WTC11 (cell line): ENCODE results near the gene MEP1A. TPM values are rescaled to one million over a fixed set of nuclear protein-coding genes. Genes with fewer than 3 reads are reported as not detected.

Source experiments
- ATAC-seq: fragments of 200-7000 bp; cut with Tn5 transposase; 2 replicates; pipeline ENCODE4 v1.10.0; 2021; ENCODE audit warnings: mild to moderate bottlenecking, moderate library complexity
- CTCF ChIA-PET: fragments of 300-600 bp; sonication (Branson Sonifier 250); formaldehyde crosslinking; loops from one replicate; lab custom pipeline; 2021; ENCODE audit warnings: antibody characterized with exemption; lab: Charles Lee
- POLR2A ChIA-PET: fragments of 350-600 bp; sonication (Branson Sonifier 250); formaldehyde crosslinking; loops from one replicate; lab custom pipeline; 2021; ENCODE audit warnings: antibody characterized with exemption; lab: Charles Lee
- DNase-seq: peaks from one replicate; pipeline ENCODE4 v3.0.0; 2021; ENCODE audit warnings: low spot score
- H3K27ac Mint-ChIP-seq: 2 replicates; pipeline ENCODE4 v1.8.0; 2021; ENCODE audit warnings: mixed read lengths
- H3K27me3 Mint-ChIP-seq: 2 replicates; pipeline ENCODE4 v1.8.0; 2021; ENCODE audit warnings: low read depth, mild to moderate bottlenecking, moderate library complexity, mixed read lengths
- H3K36me3 Mint-ChIP-seq: 2 replicates; pipeline ENCODE4 v1.8.0; 2021; ENCODE audit warnings: mixed read lengths
- H3K4me1 Mint-ChIP-seq: 2 replicates; pipeline ENCODE4 v1.8.0; 2022; ENCODE audit warnings: mixed read lengths
- H3K4me3 Mint-ChIP-seq: 2 replicates; pipeline ENCODE4 v1.8.0; 2021; ENCODE audit warnings: mild to moderate bottlenecking, moderate library complexity, mixed read lengths
- H3K9me3 Mint-ChIP-seq: 2 replicates; pipeline ENCODE4 v1.8.0; 2021; ENCODE audit warnings: mixed read lengths
- ATF1 ChIP-seq: sonication (generic); formaldehyde crosslinking; IDR thresholded peaks from 2 replicates; pipeline ENCODE4 v1.8.1; 2023; ENCODE audit warnings: mild to moderate bottlenecking, moderate library complexity, missing genetic modification reagents
- FOXP1 ChIP-seq: sonication (generic); formaldehyde crosslinking; IDR thresholded peaks from 2 replicates; pipeline ENCODE4 v1.8.0; 2022; ENCODE audit warnings: missing genetic modification reagents, mild to moderate bottlenecking, moderate library complexity, borderline replicate concordance
- GTF2I ChIP-seq: fragments of 250-450 bp; sonication (Bioruptor Pico); conservative IDR thresholded peaks from 2 replicates; pipeline ENCODE4 v1.4.0; 2021; ENCODE audit warnings: mild to moderate bottlenecking
- IRF2 ChIP-seq: sonication (generic); formaldehyde crosslinking; IDR thresholded peaks from 2 replicates; pipeline ENCODE4 v1.8.0; 2022; ENCODE audit warnings: low read depth, missing genetic modification reagents, borderline replicate concordance
- JAZF1 ChIP-seq: fragments of 250-450 bp; sonication (Bioruptor Pico); IDR thresholded peaks from 2 replicates; pipeline ENCODE4 v1.9.0; 2021; ENCODE audit warnings: moderate library complexity, mild to moderate bottlenecking, inconsistent platforms
- MXD4 ChIP-seq: fragments of 250-450 bp; sonication (Bioruptor Pico); IDR thresholded peaks from 2 replicates; pipeline ENCODE4 v1.8.0; 2021; ENCODE audit warnings: mild to moderate bottlenecking, moderate library complexity, borderline replicate concordance
- PRRX2 ChIP-seq: fragments of 250-450 bp; sonication (Bioruptor Pico); IDR thresholded peaks from 2 replicates; pipeline ENCODE4 v1.8.0; 2021; ENCODE audit warnings: mild to moderate bottlenecking
- RELA ChIP-seq: sonication (generic); formaldehyde crosslinking; IDR thresholded peaks from 2 replicates; pipeline ENCODE4 v1.8.1; 2022; ENCODE audit warnings: missing genetic modification reagents, mild to moderate bottlenecking, borderline replicate concordance
- RORB ChIP-seq: fragments of 250-450 bp; sonication (Bioruptor Pico); IDR thresholded peaks from 2 replicates; pipeline ENCODE4 v1.9.0; 2021; ENCODE audit warnings: mild to moderate bottlenecking
- ZNF121 ChIP-seq: sonication (generic); formaldehyde crosslinking; IDR thresholded peaks from 2 replicates; pipeline ENCODE4 v1.8.0; 2023; ENCODE audit warnings: missing genetic modification reagents
- ZNF423 ChIP-seq: fragments of 250-450 bp; sonication (Bioruptor Pico); IDR thresholded peaks from 2 replicates; pipeline ENCODE4 v2.1.2; 2022; ENCODE audit warnings: mild to moderate bottlenecking, moderate library complexity
- total RNA-seq: library from RNA; stranded (reverse); gene quantifications from 3 replicates; pipeline ENCODE4 v1.2.3, GENCODE V29; 2021
- TF ChIP-seq, protein P1 (sequence below): sonication (generic); formaldehyde crosslinking; IDR thresholded peaks from 2 replicates; pipeline ENCODE4 v1.8.1; 2022; ENCODE audit warnings: low read depth, missing genetic modification reagents, borderline replicate concordance
- TF ChIP-seq, protein P2 (sequence below): sonication (generic); formaldehyde crosslinking; IDR thresholded peaks from 2 replicates; pipeline ENCODE4 v1.8.0; 2022; ENCODE audit warnings: mild to moderate bottlenecking, missing genetic modification reagents
- TF ChIP-seq, protein P3 (sequence below): sonication (generic); formaldehyde crosslinking; IDR thresholded peaks from 2 replicates; pipeline ENCODE4 v1.8.1; 2022; ENCODE audit warnings: mild to moderate bottlenecking, missing genetic modification reagents, moderate library complexity, borderline replicate concordance
- TF ChIP-seq, protein P4 (sequence below): sonication (generic); formaldehyde crosslinking; IDR thresholded peaks from 2 replicates; pipeline ENCODE4 v1.8.0; 2022; ENCODE audit warnings: mild to moderate bottlenecking, missing genetic modification reagents
- TF ChIP-seq, protein P5 (sequence below): sonication (generic); formaldehyde crosslinking; IDR thresholded peaks from 2 replicates; pipeline ENCODE4 v1.8.0; 2023; ENCODE audit warnings: mild to moderate bottlenecking, missing genetic modification reagents
- TF ChIP-seq, protein P6 (sequence below): sonication (generic); formaldehyde crosslinking; IDR thresholded peaks from 2 replicates; pipeline ENCODE4 v1.8.1; 2022; ENCODE audit warnings: mild to moderate bottlenecking, moderate library complexity, missing genetic modification reagents
- TF ChIP-seq, protein P7 (sequence below): sonication (generic); formaldehyde crosslinking; IDR thresholded peaks from 2 replicates; pipeline ENCODE4 v1.8.1; 2023; ENCODE audit warnings: mild to moderate bottlenecking, moderate library complexity, missing genetic modification reagents

Gene MEP1A
- total RNA-seq, 1 experiment from 2014 or later = 0.09 TPM

DNA sequence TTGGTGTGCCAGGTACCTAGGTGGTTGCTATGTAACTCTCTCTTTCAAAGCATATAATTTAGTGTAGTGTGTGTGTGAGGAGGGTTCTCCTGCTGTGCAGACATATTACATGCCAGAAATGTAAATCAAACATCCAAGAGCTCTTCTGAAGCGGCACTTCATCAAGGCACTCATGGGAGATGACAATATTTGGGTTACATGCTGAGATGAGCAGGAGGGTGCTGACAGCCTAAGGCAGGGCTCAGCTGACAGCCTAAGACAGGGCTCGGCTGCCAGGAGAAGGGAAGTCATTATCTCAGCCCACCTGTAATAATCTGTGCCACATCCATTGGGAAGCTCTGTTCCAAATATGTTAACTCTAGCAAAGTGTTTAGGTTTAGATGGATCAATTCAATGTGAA, 89.5 kb downstream of the MEP1A start:
- no peak for TF ChIP-seq IRF2
- TF ChIP-seq, protein P1, sequence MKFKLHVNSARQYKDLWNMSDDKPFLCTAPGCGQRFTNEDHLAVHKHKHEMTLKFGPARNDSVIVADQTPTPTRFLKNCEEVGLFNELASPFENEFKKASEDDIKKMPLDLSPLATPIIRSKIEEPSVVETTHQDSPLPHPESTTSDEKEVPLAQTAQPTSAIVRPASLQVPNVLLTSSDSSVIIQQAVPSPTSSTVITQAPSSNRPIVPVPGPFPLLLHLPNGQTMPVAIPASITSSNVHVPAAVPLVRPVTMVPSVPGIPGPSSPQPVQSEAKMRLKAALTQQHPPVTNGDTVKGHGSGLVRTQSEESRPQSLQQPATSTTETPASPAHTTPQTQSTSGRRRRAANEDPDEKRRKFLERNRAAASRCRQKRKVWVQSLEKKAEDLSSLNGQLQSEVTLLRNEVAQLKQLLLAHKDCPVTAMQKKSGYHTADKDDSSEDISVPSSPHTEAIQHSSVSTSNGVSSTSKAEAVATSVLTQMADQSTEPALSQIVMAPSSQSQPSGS (CRISPR knock-in tag) = no peak
- TF ChIP-seq, protein P2, sequence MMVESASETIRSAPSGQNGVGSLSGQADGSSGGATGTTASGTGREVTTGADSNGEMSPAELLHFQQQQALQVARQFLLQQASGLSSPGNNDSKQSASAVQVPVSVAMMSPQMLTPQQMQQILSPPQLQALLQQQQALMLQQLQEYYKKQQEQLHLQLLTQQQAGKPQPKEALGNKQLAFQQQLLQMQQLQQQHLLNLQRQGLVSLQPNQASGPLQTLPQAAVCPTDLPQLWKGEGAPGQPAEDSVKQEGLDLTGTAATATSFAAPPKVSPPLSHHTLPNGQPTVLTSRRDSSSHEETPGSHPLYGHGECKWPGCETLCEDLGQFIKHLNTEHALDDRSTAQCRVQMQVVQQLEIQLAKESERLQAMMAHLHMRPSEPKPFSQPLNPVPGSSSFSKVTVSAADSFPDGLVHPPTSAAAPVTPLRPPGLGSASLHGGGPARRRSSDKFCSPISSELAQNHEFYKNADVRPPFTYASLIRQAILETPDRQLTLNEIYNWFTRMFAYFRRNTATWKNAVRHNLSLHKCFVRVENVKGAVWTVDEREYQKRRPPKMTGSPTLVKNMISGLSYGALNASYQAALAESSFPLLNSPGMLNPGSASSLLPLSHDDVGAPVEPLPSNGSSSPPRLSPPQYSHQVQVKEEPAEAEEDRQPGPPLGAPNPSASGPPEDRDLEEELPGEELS (CRISPR knock-in tag) = no peak
- TF ChIP-seq JAZF1 (CRISPR knock-in tag) = no peak
- TF ChIP-seq, protein P3, sequence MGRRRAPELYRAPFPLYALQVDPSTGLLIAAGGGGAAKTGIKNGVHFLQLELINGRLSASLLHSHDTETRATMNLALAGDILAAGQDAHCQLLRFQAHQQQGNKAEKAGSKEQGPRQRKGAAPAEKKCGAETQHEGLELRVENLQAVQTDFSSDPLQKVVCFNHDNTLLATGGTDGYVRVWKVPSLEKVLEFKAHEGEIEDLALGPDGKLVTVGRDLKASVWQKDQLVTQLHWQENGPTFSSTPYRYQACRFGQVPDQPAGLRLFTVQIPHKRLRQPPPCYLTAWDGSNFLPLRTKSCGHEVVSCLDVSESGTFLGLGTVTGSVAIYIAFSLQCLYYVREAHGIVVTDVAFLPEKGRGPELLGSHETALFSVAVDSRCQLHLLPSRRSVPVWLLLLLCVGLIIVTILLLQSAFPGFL (CRISPR knock-in tag) = no peak
- no peak for TF ChIP-seq ATF1
- TF ChIP-seq RORB (CRISPR knock-in tag) = no peak
- TF ChIP-seq FOXP1 (CRISPR knock-in tag) = no peak
- TF ChIP-seq, protein P4, sequence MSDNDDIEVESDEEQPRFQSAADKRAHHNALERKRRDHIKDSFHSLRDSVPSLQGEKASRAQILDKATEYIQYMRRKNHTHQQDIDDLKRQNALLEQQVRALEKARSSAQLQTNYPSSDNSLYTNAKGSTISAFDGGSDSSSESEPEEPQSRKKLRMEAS (CRISPR knock-in tag) = no peak
- TF ChIP-seq, protein P5, sequence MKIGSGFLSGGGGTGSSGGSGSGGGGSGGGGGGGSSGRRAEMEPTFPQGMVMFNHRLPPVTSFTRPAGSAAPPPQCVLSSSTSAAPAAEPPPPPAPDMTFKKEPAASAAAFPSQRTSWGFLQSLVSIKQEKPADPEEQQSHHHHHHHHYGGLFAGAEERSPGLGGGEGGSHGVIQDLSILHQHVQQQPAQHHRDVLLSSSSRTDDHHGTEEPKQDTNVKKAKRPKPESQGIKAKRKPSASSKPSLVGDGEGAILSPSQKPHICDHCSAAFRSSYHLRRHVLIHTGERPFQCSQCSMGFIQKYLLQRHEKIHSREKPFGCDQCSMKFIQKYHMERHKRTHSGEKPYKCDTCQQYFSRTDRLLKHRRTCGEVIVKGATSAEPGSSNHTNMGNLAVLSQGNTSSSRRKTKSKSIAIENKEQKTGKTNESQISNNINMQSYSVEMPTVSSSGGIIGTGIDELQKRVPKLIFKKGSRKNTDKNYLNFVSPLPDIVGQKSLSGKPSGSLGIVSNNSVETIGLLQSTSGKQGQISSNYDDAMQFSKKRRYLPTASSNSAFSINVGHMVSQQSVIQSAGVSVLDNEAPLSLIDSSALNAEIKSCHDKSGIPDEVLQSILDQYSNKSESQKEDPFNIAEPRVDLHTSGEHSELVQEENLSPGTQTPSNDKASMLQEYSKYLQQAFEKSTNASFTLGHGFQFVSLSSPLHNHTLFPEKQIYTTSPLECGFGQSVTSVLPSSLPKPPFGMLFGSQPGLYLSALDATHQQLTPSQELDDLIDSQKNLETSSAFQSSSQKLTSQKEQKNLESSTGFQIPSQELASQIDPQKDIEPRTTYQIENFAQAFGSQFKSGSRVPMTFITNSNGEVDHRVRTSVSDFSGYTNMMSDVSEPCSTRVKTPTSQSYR (CRISPR knock-in tag) = no peak
- no peak for TF ChIP-seq ZNF121 (CRISPR knock-in tag)
- no peak for TF ChIP-seq RELA (CRISPR knock-in tag)
- TF ChIP-seq, protein P6, sequence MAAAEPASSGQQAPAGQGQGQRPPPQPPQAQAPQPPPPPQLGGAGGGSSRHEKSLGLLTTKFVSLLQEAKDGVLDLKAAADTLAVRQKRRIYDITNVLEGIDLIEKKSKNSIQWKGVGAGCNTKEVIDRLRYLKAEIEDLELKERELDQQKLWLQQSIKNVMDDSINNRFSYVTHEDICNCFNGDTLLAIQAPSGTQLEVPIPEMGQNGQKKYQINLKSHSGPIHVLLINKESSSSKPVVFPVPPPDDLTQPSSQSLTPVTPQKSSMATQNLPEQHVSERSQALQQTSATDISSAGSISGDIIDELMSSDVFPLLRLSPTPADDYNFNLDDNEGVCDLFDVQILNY (CRISPR knock-in tag) = no peak
- TF ChIP-seq ZNF423 (CRISPR knock-in tag) = no peak
- TF ChIP-seq, protein P7, sequence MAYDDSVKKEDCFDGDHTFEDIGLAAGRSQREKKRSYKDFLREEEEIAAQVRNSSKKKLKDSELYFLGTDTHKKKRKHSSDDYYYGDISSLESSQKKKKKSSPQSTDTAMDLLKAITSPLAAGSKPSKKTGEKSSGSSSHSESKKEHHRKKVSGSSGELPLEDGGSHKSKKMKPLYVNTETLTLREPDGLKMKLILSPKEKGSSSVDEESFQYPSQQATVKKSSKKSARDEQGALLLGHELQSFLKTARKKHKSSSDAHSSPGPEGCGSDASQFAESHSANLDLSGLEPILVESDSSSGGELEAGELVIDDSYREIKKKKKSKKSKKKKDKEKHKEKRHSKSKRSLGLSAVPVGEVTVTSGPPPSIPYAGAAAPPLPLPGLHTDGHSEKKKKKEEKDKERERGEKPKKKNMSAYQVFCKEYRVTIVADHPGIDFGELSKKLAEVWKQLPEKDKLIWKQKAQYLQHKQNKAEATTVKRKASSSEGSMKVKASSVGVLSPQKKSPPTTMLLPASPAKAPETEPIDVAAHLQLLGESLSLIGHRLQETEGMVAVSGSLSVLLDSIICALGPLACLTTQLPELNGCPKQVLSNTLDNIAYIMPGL = no peak
- no peak for TF ChIP-seq GTF2I (CRISPR knock-in tag)
- no peak for TF ChIP-seq PRRX2 (CRISPR knock-in tag)
- no peak for TF ChIP-seq MXD4
- TF ChIP-seq, all 79 proteins: peak for 0
- no peak overlapping the region for H3K27ac Mint-ChIP-seq
- ChIA-PET POLR2A (no interaction called here), CTCF (no interaction called here)
- no peaks in the 10 kb centered on the region for H3K27me3 Mint-ChIP-seq
- 0 out of 2 replicates have a peak, but pooled peaks cover 3% of the 10 kb centered on the region for H3K4me1 Mint-ChIP-seq
- ATAC-seq = no peak
- no peak overlapping the region for H3K4me3 Mint-ChIP-seq
- H3K9me3 Mint-ChIP-seq = no peaks in the 10 kb centered on the region
- H3K36me3 Mint-ChIP-seq = no peaks in the 10 kb centered on the region
- DNase-seq = no peak
